Activated effector memory CD4-positive, alpha-beta T cell treated with anti-CD3 and anti-CD28 coated beads, Interleukin-2, amount 50 U/mL, for 16 hours (primary cell): ENCODE measurements around the gene LGI2.

Experiments
- DNase-seq: peaks from one replicate; pipeline ENCODE4 v3.0.0-alpha.2; 2020

The LGI2 gene

DNA sequence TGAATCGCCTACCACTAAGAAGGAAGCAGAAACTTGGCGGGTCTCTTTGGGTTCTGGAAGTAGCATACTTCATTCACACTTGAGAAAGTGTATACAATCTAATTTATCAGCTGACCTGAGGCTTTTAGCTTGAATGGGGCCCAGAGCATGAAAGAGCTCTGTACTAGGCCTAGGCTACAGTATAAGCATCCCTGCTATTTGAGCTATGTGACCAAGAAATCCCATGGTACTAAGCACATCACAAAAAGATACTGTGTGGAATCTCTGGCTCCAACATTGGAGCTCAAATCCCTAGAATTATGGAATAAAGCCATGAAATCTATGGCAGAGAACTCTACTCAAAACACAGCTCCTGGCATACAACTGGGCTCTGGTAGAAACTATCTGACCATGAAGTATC, 74.0 kb downstream of the LGI2 start:
- no peak for DNase-seq

DNA sequence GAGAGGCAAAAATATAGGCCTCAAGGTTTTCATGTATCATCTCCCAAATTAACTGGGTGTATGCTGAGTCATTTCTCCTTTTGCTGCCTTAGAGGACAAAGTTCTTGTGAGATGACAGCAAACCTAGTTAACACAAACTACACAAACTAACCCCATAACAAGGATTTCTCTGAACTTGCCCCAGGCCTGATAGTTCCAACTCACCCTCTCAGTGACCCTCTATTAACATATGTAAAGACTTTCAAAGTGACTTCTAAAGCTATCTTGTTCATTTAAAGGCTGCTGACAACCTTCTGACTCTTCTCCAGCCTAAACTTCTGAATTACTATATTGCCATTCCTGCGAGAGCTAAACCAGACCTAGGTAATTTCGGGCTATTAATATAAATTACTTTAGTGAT, 74.7 kb downstream of the LGI2 start:
- no peak for DNase-seq

DNA sequence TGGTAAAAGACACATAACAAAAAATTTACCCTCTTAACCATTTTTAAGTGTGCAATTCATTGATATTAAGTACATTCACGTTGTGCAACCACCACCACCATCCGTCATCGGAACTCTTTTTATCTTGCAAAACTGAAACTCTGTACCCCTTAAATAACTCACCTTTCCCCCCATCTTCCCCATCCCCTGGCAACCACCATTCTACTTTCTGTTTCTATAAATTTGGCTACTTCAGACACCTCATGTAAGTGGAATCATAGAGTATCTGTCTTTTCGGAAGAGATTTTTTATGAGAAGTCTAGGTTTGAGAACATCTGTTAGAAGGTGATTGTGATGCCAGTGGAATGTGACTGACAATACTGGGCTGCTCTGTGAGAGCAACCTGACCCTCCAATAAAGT, 78.1 kb downstream of the LGI2 start:
- no peak for DNase-seq

DNA sequence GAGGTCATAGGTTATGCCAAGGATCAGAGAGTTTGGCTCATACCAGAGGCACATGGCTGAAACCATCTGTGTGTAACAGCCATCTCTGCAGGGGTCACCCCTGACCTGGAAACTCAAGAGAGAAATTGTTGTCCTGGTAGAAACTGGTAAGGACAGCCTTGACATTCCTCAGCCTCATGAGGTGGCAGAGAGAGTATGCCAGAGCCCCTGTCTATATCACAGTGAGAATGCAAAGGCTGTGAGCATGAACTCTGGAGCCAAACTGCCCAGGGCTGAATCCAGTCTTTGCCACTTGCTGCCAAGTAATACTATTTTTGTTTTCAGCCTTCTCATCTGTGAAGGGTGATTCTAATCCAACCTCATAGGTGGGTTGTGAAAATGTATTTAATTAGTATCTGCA, 80.8 kb downstream of the LGI2 start:
- no peak for DNase-seq
